ENCODE results near the gene RANBP9.
A peak's percentile ranks its signal among the peaks of the same experiment; 100 is the strongest.

Gene RANBP9

DNA sequence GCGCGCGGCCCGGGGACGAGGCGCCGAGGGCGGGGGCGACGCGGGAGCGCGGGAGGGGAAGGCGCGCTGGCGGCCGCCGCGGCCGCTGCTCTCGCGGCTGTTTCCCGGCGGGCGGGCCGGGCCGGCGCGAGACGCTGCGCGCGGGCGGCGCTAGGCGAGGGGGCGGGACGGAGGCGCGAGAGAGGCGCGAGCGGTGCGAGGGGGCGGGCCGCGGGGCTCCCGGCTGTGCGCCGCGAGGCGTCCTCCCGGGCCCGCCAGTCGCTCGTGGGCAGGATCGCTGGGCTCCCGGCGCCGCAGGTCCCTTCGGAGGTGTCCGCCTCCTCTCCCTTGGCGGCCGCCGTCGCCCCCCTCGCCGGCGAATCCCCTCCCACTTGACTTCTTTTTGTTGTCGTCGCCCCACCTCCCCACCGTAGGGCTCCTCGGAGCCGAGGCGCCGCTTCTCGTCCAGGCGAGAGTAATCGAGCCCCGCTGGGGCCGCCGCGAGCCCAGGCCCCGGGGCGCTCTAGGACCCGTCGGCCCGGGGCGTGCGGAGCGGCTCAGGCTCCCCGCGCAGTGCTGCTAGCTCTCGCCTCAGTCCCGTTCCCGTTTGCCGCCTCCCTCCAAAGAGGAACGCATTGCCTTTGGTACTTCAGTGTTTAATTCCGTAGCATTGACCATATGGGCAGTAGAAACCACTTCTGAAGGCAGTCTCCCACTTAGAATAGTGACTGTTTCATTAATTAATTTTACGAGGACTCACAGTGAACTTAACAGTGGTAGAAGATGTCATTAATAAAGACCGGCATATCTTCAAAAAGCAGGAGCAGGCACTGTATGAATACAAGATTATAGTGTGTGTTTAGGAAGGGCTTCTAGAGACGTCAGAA is at the start of gene RANBP9:
Gene RANBP9 (minus strand): TSS at position 103 of the 866 bp plus-strand sequence. CDS start 330 bp downstream, outside the sequence.
- DNase-seq: peak; percentile 87

DNA sequence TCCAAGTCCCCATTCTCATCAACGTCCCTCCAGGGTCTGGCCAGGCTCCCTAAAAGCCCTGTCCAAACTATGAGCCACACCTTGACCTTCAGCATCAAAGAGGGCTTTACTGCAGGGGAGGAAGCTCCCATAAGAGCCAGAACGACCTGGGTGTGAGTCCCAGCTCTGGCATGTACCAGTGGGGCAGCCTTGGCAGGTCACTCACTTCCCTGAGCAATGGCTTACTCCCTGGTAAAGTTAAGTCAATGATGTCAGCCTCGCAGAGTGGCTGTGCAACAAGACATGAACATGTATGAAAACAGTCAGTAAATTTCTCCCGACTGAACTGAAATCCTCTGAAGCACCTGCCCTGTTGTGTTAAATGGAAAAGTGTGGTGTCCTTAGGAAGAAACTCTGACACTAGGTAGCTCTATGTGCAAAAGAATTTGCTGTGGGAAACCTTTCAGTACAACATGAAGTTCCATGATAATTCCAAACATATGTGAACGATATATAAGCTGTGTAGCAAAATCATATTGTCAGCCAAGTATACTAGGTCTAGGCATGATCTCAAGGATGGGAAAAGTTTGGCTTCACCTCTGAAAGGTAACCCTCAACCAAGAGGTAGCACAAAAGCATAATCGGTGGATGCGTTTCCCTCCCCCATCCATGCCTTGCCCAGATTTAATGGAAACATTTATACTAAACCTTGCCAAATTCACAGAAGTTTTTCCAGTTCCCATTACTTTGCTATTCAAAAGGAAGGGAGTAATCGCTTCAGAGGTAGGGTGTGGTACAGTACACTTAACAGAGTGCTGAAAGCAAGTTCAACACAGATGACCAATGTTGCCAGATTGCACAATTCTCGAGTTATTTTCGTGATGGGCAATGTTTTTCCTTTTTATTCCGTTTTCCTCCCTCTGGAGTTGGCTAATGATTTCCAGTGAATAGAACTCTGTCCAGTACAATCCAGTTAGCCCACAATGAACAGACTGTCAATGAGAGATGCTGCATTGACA is 49.0 kb upstream of the RANBP9 start:
- DNase-seq: no peak

DNA sequence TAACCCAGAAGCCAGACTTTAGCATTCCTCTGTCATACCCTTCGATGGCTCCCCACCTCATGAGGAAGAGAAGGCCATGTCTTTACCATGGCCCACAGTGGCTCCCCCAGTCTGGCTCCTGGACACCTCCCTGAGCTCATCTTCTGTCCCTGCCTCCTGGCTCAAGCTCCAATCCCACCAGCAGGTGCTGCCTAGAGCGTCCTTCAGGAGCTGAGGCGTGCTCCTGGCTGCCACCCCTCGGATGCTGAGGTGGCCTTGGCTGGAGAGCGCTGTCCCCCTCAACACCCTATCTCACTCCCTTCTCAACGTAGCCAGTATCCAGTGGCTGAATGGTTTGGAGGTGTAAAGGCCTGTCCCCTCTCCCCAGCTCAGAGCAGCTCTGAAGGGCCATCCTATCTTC is 47.4 kb upstream of the RANBP9 start:
- no peak for DNase-seq

DNA sequence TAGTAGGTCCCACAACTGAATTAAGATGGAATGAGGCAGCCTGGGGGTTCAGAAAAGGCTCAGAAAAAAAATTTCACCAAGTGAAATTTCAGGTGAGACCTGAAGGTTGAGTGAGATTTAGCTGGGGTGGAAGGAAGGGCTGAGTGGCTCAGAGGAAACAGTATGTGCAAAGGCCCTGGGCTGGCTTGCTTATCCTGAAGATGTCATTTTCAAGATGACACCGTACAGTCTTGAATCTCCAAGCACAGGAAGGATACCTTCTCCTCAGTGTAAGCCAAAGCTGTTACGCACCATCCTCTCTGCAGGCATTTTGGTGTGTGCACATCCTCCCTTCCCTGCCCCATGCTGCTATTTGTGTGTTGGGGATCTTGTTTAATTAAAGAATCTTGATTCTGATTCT is 43.0 kb upstream of the RANBP9 start:
- DNase-seq: no peak

DNA sequence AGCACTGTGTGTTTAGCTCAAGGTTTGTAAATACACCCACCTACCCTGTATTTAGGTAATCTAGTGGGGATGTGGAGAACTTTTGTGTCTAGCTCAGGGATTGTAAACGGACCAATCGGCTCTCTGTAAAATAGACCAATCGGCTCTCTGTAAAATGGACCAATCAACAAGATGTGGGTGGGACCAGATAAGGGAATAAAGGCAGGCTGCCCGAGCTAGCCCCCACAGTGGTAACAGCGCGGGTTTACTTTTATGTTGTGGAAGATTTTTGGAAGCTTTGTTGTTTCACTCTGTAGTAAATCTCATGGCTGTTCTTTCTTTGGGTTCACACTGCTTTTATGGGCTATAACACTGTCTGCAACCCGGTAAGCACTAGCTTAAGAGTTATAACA is 32.1 kb upstream of the RANBP9 start:
- no peak for DNase-seq

DNA sequence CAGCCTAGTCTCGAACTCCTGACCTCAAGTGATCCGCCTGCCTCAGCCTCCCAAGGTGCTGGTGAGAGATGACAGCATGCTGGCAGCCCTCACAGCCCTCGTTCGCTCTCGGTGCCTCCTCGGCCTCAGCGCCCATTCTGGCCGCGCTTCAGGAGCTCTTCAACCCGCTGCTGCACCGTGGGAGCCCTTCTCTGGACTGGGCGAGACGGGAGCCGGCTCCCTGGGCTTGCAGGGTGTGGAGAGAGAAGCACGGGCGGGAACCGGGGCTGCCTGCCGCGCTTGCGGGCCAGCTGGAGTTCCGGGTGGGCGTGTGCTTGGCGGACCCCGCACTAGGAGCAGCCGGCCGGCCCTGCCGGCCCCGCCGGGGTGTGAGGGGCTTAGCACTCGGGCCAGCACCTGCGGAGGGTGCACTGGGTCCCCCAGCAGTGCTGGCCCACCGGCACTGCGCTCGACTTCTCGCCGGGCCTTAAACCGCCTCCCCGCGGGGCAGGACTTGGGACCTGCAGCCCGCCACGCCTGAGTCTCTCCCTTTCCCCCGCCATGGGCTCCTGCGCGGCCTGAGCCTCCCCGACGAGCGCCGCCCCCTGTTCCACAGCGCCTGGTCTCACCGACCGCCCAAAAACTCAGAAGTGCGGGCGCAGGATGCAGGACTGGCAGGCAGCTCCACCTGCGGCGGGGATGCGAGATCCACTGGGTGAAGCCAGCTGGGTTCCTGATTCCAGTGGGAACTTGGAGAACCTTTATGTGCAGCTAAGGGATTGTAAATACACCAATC is 31.5 kb upstream of the RANBP9 start:
- no peak for DNase-seq

DNA sequence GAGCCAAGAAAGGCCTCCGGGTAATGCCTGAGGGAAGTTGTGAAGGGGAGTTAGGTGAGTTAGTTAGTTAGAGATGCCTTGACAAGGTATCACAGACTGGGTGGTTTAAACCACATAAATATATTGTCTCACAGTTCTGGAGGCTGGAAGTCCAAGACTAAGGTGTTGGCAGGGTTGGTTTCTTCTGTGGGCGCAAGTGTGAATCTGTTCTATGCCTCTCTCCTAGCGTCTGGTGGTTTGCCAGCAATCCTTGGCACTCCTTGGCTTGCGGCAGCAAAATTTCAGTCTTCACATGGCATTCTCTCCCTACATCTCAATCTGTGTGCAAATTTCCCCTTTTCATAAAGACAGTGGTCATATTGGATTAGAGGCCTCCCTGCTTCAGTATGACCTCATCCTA is 29.7 kb upstream of the RANBP9 start:
- no peak for DNase-seq

DNA sequence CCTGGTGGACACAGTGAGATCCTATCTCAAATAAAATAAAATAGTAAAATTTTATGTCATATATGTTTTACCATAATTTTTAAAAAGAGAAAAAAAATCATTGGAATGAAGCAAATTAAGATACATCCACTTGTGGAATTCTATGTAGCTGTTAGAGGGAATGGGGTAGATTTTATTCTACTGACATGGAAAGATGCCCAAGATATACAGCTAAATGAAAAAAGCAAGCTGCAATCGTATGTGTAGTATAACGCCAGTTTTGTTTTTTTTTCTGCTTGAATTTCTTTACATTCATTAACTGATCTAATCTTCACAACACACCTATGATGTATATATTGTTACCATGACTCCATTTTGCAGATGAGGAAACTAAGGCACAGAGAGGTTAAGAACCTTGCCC is 23.4 kb upstream of the RANBP9 start:
- no peak for DNase-seq

DNA sequence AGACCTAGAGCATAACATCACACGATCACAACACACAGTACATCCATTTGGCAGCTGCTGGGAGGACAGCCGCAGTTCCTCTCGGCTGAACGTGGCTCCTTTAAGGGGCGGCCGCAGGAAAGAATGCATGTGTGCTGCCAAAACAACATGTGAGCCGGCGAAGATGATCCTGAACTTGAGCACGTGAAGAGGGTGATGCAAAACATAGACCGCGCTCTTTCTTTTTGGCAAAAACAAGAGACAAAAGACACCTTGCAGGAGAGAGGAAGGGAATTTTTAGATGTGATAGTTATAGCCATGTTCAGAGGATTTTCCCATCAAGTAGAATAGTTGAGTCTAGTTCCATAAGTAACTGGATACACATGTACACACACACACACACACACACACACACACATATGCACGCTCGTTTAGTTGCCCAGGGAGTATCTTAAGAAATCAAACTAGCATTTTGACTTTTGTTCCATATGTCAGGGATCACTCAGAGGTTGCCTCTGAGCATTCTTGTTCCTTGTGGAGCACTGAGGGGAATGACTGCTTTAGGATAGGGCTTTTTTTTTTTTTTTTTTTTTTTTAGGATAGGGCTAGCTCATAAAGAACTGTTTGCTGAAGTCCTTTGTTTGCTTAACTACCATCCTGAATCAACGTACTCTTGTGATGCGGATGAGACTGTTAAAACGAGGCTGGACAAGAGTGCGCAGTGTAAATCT is 21.7 kb upstream of the RANBP9 start:
- no peak for DNase-seq

DNA sequence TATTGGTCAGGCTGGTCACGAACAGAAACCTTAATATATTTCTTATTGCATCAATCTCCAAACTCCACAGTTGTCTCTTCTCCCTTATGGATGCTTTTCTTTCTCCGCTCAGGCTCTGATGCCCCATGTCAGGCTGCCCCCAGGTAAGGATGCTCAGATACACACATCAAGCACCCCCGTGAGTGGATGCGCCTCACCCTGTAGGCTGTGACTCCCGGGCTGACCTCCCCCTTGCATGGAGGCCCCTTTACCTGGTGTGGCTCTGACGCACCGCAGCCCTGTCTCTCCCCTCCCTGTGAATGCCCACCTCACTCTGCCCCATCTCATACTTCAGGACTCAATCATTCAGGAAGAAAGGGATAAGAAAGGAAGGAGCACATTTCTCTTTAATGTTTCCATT is 19.1 kb upstream of the RANBP9 start:
- DNase-seq: no peak

DNA sequence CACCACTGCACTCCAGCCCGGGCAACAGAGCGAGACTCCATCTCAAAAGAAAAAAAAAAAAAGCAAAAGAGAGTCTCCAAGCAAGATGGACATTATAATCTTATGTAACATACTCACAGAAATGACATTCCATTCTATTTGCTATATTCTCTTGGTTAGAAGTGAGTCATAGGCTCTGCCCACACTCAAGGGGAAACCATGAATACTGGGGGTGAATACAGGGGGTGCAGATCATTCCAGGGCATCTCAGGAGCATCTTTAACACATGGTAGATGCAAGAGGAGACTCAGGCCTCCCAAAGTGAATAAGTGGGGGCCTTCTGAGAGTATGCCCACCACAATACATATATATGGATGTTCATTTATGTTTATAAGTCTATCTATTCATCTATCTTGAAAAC is 18.3 kb upstream of the RANBP9 start:
- DNase-seq: no peak

DNA sequence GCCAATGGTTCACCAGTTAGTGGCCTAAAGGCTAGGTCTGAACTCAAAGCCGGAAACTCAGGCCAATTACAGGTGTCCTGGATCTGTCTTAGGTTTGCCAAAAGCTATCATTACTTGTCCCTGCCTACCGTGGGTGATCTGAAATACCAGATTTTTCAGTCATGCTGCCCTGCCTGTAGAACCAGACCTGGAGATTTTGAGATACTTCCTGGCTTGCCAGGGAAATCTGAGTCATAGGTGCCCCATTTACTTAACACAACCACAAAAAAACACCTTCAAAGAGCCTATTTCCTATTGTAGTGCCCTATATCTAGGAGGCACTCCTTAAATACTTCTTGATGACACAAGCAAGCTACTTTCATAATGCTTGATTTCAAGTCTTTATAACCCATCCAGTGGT is 13.9 kb upstream of the RANBP9 start:
- DNase-seq: no peak

DNA sequence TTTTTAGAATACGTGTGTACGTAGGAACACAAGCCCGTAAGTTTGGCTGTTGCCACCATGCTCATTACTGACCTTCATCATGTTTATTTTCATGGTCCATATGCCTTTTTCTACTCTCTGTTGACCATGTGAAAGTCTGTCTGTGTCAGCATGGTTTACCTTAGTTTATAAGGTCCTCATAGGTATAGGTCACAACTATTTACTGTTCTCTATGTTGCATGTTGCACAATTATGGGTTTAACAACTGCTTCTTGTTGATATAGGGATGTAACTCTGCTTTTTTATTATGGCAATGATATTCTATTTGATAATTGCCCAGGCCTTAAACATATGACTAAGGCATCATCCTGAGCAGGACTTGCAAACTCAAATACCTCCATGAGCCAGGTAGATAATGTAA is 13.4 kb upstream of the RANBP9 start:
- DNase-seq: no peak

DNA sequence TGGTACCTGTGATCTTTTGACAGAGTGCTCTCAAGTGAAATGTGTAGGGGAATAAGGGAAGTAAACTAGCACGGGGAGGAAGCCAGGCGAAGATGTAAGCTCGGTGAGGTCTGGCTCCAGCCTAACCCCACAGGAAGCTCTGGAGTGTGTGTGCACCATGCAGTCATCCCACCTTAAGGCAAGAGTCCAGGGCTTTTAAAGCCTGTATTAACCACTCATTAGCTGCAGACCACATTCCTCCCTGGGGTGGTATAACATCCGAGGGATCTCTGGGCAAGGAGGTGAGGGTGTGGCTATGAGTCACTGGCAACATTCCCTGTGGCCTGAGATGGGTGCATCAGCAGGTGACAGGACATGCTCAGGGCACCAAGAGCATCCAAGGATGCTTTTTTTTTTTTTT is 12.5 kb upstream of the RANBP9 start:
- no peak for DNase-seq

DNA sequence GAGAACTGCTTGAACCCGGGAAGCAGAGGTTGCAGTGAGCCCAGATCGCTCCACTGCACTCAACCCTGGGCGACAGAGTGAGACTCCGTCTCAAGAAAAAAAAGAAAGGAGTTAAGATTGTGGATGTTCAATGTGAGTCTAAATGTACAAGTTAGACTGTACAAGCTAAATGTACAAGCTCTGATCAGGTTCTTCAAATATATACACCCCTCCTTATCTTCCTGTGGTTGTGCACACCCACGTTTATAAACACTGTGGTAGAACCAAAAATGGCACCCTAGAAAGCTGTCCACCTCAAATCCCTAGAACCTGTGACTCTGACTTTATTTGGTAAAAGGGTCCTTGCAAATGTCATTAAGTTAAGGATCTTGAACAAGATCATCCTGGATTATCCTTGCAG is 11.2 kb upstream of the RANBP9 start:
- no peak for DNase-seq

DNA sequence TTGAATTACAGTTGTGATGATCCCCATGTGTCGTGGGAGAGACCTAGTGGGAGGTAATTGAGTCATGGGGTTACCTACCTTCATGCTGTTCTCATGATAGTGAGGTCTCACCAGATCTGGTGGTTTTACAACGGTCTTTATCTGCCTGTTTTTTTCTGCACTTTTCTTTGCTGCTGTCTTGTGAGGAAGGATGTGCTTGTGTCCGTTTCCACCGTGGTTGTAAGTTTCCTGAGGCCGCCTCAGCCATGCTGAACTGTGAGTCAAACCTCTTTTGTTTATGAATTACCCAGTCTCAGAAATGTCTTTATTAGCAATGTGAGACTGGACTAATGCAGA is 6.5 kb upstream of the RANBP9 start:
- no peak for DNase-seq

DNA sequence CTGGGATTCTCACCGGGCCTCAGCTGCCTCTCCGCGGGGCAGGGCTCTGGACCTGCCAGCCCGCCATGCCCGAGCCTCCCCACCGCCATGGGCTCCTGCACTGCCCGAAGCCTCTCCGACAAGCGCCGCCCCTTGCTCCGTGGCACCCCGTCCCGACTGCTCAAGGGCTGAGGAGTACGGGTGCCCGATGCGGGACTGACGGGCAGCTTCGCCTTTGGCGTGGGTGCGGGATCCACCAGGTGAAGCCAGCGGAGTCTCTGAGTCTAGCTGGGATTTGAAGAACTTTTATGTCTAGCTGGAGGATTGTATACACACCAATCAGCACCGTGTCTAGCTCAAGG is 5.3 kb upstream of the RANBP9 start:
- DNase-seq: no peak

DNA sequence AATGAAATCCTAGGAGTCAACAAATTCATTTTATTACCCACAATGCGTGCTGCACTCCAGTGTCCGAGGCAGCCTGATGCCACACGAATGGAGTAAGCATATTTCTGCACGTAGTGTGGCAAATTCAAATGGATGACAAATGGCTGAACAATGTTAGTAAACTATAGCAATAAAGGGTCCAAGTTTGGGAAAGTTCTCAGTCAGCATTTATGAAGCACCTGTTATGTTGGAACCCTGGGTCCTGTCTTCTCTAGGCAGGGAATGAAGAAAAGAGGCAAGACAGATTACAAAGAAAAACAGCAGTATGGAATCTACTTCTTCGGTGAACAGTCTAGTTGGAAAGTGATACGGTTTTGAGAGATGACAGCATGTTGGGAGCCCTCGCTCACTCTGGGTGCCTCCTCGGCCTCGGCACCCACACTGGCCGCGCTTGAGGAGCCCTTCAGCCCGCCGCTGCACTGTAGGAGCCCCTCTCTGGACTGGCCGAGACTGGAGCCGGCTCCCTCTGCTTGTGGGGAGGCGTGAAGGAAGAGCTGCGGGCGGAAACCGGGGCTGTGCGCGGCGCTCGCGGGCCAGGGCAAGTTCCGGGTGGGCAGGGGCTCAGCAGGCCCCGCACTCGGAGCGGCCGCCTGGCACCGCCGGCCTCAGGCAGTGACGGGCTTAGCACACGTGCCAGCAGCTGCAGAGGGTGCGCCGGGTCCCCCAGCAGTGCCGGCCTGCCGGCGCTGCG is 4.8 kb upstream of the RANBP9 start:
- no peak for DNase-seq

DNA sequence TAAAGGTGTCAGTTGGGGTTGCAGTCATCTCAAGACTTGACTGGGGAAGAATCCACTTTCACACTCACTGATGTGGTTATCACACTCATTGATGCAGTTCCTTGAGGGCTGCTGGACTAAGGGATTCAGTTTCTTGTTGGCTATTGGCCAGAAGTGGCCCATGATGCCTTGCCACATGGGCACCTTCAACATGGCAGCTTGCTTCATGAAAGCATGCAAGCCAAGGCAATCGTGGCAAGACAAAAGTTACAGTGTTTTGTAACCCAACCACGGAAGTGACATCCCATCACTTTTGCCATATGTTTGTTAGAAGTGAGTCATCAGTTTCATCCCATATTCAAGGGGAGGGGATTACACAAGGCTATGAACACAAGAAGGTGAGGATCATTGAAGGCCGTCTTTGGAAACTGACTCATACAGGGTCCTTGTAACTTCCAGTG is 3.8 kb upstream of the RANBP9 start:
- peak; percentile 51 for DNase-seq

DNA sequence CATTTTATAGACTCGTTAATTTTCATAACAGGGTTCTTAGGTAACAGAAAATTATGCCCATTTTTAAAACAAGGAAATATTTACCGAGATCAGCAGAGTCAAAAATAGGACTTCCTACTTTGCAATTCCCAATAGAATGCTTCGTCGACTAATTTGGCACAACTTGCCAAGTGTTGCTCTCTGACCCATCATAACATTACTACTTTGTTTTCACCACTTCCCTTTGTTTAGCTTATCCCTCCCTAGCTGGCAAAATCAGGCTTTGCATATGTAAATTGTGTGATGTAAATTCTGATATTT is 914 bp upstream of the RANBP9 start:
- no peak for DNase-seq

DNA sequence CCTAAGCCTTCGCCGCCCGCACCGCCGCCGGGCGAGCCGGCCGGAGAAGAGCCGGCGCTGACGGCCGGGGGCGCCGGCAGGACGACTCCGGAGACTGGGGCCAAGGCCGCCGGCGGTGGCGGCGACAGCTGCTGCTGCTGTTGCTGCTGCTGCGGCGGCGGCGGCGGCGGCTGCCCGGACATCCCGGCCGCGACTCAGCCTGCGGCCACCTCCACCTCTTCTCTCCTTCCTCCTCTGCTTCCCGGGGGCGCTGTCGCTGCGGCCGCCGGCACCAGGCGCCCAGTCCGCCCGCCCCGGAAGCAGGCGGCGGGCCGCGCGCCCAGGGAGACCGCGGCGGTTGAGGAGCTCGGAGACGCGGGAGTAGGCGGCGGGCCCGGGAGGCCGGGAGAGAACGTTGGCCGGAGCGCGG is 307 bp downstream of the RANBP9 start:
- DNase-seq: no peak
